Astrocyte of the hippocampus (primary cell): Measurements from ENCODE around the gene ART5.

Experiments
- DNase-seq: peaks from one replicate; pipeline ENCODE4 v3.0.0; 2011; ENCODE audit warnings: low read depth, low spot score

ART5 gene, protein sequence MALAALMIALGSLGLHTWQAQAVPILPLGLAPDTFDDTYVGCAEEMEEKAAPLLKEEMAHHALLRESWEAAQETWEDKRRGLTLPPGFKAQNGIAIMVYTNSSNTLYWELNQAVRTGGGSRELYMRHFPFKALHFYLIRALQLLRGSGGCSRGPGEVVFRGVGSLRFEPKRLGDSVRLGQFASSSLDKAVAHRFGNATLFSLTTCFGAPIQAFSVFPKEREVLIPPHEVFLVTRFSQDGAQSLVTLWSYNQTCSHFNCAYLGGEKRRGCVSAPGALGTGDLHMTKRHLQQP

DNA sequence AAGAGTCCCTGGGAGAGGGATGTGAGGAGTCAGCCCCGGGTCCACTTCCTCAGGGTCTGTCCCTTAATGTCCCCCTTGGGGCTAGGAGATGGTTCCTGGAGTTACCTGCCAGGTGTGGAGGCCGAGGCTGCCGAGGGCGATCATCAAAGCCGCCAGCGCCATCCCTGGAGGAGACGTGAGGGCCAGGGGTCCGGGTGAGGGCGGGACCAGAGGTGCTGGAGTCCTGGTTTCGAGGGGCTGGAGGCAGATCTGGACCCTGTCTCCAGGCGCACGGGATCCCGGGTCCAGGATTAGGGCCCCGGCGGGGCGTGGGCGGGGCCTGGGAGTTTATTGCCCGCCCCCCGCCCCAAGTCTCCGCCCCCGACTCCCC is at the start of gene ART5:
Gene ART5 (minus strand): TSS at position 292 of the 370 bp plus-strand sequence. CDS start 130 bp downstream, at position 162.
- no peak for DNase-seq

- DNase-seq = peak; percentile 8
Observed at GRCh38 chr11:3686751-3687150, 45.0 kb upstream of the ART5 start.

DNA sequence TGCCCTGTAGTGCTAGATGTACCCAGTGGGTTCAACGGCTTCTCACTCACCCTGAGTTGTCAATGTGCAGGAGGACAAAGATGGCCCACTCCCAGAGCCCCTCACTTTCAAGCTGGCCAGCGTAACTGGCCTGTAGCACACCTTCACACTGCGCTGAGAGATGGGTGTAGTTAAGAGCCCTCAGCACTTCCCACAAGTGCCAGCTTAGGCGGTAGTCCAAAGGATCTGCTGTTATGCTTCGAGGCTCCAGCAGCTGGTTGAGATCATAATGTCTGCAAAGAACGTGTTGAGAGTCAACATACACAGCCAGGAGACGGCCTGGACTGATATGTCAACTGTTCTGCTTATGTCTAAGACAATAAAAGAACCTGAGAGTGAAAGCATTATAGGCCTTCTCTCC is 44.1 kb upstream of the ART5 start:
- no peak for DNase-seq

DNA sequence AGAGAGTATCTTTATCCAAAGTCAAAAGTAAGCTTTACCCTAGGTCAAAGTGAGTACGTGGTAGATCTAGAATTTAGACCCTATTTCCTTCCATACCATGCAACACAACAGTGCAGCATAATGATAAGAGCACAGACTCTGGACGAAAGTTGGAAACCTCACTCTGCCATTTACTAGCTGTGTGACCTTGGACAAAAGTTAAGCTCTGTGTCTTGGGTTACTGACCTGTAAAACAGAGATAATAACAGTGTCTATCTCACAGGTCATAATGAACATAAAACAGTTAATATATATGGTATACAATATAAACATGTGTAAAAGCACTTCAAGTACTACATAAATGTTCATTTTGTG is 43.0 kb upstream of the ART5 start:
- no peak for DNase-seq

GRCh38 chr11:3684129-3684818 is 42.5 kb upstream of the ART5 start:
- DNase-seq = no peak

DNA sequence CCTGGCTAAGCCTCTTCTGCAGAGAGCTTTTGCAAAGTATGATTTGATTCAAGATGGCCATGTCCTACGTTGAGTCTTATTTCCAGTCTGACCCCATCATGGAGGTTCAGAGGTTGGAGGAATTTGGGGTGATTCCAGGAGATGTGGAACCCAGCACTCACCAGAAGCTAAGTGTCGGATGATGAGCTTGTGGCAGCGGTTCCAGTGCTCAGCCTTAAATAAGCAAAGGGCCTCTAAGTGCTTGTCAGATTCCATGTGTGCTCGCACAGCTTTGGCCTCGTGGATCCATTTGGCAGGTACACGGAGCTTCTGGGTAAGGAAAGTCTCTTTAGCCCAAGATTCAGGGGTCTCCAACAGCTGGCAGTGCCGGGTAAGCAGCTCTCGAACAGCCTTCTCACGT is 41.2 kb upstream of the ART5 start:
- DNase-seq = no peak

DNA sequence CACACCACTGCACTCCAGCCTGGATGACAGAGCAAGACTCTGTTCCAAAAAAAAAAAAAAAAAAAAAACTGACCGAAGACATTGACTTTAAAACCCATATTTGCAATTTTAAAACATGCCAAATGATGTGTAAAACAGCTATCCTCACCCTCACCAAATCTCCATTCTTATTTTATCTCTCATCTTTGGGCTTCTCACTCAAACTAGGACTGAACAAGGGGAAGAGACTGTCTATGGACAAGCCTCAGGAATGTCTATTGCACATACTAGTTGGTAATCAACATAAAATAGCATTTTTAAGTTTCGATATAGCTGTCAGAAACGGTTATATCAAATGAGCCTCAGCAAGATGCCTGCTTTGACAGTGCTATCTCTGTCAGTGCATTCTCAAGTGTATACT is 37.3 kb upstream of the ART5 start:
- no peak for DNase-seq

DNA sequence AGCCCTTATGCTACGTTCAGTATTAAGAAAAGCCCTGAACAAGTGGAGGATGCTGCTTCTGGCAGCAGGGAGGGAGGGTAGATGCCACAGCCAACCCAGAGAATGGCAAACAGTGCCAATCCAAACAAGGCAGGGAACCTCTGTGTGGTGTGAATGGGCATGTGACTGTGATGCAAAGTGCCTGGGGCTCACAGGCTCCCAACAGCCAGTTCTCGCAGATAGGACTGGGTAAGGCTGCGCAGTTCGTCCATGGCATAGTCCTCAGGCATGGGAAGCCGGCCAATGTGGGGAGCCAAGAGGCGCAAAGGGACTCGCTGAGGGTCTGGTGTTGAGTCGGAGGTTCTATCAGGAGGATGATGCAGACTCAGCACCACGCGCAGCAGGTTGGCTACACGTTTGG is 34.2 kb upstream of the ART5 start:
- peak; percentile 43 for DNase-seq

- DNase-seq = peak; percentile 89
Observed at GRCh38 chr11:3674189-3674588, 32.4 kb upstream of the ART5 start.

DNA sequence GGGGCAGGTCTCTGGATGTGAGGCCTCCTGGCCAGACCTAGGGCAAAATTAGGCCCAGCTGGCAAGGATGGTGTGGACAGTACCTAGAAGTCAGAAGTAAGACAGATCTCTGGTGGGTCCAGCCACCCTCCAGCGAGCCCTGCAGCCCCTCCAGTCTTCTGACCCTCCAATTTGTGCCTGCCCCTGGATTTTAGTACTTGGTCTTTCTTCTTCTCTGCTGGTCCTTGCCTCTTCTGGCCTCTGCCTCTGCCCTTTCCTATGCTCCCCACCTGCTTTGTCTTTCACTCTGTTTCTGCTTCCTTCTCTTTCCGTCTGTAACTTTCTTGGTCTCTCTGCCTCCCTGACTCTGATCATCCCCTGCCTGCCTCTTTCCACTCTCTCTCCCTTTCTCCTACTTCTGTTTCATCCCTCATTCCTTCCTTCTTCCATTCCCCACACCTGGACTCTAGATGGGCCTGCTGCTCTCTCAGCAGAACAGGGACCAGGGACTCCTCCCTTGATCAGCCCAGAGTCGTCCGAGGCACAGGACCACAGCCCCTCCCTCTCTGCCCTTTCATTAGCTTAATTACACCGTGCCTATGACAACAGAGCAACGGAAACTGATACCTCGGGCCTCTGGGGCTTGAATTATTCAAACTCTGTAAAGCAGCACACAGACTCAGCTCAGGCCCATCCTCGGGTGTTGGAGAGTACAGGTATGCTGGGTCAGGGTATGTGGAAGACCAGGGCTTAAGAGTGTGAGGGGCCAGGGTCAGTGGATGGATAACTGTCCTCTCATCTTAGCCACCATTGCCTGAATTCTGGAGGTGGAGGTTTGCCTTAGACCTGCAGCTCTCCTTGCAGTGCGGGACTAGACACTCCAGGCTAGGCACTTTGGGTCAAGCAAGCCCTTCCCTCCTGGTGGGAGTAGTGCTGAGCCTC is 29.8 kb upstream of the ART5 start, which contains the start of gene CHRNA10:
Gene CHRNA10 (minus strand): TSS at position 51 of the 921 bp plus-strand sequence. CDS start 72 bp downstream, outside the sequence.
- no peak for DNase-seq

- no peak for DNase-seq
Observed at GRCh38 chr11:3669742-3670183, 28.0 kb upstream of the ART5 start.

DNA sequence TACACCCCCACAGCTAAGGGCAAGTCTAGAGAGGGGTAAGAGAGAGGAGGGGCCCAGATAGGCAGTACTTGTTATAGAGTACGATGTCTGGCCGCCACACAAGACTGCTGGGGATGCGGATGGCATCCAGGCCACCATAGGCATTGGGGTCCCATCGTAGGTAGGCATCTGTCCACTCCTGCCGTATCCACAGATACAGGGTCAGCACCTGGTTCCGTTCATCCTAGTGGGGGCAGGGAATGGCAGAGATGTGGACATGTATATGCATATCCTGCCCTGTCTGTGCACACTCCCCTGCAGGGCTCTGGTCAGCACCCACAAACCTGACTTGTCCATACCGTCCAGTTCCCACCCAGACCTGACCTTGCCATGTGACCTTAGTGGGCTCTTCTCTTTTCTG is 27.3 kb upstream of the ART5 start:
- DNase-seq = no peak

DNA sequence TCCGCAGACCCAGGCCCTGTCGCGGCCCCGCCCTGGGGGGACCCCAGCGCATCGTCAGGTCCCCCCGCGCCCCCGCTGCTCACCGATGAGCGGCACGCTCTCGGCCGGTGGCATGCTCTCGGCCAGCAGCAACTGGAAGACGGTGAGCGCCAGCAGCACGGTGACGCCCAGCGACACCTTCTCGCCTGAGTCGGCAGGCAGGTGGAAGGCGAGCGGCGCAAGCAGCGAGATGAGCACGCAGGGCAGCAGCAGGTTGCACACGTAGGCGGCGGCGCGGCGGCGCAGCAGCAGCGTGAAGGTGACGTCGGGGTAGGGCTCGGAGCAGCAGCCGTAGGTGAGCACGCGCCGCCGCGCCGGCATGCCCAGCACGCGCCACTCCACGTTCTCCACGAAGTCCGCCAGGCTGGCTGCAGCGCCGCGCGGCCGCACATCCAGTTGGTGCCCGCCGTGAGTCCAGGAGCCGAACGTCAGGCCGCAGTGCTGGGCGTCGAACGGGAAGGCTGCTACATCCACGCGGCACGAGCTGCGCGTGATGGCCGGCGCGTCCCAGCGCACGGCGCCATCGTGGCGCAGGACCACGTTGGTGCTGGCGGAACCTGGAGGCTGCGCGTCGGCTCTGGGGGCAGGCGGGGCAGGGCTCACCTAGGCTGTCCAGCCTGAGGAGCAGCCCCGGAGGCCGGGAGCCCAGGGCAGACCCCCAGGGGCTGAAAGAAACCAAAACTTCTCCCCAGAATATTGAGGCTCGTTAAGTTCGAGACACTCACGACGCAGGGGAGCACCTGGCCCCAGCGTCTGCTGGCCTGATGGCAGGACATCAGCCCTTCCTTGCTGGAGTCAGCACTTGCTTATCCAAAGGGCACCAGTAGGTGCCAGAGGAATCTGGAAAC is 25.6 kb upstream of the ART5 start:
- DNase-seq = no peak

GRCh38 chr11:3666023-3666530 is 24.3 kb upstream of the ART5 start:
- DNase-seq = no peak

- no peak for DNase-seq
Observed at GRCh38 chr11:3665336-3666022, 23.7 kb upstream of the ART5 start.

DNA sequence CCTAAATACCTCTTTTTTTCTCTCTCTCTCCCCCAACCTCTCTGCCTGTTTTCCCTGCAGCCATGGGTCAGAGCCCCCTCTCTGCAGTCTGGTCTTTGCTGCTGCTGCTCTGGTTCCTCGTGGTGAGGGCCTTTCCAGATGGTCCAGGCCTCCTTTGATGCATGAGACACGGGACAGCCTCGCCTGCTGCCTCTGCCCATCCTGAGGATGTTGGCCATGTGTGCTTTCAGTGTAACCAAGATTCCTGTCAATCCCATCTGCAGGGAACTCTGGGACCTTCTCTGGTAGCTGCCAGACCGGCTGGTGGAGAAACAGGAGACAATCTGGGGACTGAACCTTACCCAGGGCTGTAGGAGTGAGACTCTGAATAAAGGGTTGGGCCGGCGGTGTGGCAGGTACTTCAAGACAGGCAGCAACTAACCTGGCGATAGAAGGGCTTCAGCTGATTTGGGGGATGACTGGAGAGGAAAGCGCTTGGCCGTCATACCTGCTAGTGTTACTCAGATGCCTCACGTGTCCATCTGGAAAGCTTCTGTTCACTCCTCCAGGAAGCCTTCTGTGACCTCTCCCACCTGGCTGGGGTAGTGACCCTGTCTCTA is 22.3 kb upstream of the ART5 start:
- no peak for DNase-seq

DNA sequence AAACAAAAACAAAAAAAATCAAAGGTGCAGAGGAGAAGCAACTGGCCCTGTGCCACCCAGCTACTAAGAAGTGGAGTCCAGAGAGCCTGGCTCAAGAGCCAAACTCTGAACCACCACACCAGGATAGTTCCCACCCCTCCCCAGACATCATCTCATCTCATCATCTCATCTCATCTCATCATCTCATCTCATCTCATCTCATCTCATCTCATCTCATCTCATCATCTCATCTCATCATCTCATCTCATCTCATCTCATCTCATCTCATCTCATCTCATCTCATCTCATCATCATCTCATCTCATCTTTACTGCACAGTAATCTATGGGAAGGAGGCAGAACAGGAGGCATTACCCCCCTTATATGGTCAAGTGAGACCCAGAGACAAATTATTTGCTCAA is 21.1 kb upstream of the ART5 start:
- no peak for DNase-seq

- no peak for DNase-seq
Observed at GRCh38 chr11:3660960-3661359, 19.2 kb upstream of the ART5 start.

DNA sequence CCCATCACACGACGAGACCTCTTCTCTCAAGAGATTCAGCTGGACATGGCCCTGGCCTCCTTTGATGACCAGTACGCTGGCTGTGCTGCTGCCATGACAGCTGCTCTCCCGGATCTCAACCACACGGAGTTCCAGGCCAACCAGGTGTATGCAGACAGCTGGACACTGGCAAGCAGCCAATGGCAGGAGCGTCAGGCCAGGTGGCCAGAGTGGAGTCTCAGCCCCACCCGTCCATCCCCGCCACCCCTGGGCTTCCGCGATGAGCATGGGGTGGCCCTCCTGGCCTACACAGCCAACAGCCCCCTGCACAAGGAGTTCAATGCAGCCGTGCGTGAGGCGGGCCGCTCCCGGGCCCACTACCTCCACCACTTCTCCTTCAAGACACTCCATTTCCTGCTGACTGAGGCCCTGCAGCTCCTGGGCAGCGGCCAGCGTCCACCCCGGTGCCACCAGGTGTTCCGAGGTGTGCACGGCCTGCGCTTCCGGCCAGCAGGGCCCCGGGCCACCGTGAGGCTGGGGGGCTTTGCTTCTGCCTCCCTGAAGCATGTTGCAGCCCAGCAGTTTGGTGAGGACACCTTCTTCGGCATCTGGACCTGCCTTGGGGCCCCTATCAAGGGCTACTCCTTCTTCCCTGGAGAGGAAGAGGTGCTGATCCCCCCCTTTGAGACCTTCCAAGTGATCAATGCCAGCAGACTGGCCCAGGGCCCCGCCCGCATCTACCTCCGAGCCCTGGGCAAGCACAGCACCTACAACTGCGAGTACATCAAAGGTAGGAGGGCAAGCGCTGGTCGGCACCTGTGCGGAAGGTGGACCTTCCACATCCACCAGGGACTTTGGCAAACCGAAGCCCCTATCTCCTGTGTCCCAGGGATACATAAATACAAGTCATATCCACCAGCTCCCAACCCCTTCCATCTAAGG is 18.1 kb upstream of the ART5 start:
- DNase-seq = no peak
